Effector CD4-positive, alpha-beta T cell (primary cell): ENCODE data around the gene CEBPG.

ENCODE experiments used
- DNase-seq: peaks from one replicate; pipeline ENCODE4 v3.0.0-alpha.2; 2020

The CEBPG gene

DNA sequence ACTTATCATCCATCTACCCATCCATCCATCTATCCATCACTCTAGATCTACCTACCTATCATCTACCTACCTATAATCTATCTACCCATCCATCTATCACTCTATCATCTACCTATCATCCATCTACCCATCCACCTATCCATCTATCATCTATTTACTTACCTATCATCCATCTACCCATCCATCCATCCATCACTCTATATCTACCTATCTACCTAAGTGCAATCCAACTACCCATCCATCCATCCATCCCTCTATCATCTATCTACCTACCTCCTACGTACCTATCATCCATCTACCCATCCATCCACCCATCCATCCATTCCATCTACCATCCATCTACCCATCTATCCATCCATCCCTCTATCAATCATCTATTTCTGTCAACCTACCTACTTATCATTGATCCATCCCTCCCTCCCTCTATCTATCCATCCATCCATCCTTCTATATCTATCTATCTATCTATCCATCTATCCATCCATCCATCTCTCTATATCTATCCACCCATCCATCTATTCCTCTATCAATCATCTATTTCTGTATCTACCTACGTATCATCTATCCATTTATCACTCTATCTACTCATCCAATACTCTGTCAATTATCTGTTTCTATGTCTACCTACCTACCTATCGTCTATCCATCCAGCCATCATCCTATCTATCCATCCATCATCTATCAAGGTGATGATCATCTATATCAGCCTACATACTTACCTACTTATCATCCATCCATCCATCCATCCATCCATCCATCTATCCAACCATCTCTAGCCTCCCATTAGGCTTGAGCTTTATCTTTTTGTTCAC is 49.1 kb downstream of the CEBPG start:
- no peak for DNase-seq

GRCh38 chr19:33424181-33424580 is 50.7 kb downstream of the CEBPG start:
- DNase-seq: no peak

DNA sequence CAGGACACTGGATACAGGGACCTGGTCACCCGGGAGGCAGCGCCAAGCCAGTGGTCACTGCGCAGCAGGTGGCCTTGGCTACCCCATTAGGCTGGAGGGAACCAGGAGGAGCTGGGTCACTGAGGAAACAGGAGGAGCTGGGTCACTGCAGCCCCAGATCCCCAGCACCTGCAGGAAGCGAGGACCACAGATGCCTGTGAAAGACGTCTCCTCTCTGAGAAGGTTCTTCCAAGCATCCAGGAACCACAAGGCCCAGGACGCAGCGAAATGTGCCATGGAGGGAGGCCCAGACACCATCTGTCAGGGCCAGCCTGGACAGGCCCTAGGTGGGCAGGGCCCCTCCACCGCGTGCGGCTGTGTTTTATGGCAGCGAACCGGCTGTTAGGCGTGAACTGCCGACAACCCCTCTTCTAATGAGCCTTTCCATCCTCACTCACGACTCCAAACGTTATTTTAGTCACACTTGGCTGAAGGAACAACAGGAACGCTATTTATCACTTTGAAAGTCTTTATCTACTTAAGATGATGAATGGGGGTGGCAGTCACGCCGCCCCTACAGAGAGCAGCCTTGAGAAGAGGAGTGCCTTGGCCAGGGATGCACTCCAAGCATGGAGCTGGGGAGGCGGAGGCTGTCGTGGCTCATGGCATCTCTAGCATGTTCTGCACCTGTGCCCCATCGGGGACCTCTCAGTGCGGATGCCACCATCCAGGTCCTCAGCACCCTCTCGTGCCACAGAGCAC is 53.3 kb downstream of the CEBPG start:
- DNase-seq: no peak

DNA sequence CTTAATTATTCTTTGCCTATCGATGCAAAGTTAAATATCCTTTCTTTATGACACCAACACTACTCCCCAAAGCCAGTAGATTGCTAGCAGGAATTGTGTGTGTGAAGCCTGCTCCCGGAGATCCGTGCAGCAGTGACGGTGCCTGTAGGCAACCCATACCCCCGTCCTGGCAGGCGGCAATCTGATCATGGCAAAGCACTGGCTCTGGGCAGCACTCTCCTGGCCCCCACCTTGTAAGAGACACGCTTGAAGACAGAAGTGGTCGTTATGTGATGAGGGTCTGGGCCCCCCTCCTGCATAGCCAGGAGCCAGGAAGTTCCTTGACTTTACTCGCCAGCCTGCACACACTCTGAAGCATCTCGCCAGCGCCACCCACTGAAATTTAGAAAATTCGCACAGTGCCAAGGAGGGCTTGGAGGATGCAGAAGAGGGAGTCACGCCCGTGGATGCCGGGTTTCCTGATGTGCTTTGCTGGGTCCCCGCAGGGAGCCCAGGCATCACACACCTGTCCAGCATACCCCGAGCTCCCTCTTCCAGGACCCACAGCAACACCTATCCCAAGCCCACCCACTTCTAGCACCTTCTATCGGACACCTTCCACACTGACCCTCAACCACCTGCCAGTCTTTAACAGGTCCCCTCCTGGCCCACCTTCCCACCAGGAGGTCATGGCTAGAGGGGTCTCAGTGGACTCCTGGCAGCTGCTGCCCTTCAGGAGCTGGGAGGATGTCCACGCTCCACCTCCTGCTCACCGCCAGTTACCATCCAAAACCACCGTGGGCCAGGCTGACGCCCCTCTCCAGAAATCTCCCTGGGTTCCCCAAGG is 54.5 kb downstream of the CEBPG start:
- no peak for DNase-seq

GRCh38 chr19:33428627-33429125 is 55.2 kb downstream of the CEBPG start:
- DNase-seq: no peak

DNA sequence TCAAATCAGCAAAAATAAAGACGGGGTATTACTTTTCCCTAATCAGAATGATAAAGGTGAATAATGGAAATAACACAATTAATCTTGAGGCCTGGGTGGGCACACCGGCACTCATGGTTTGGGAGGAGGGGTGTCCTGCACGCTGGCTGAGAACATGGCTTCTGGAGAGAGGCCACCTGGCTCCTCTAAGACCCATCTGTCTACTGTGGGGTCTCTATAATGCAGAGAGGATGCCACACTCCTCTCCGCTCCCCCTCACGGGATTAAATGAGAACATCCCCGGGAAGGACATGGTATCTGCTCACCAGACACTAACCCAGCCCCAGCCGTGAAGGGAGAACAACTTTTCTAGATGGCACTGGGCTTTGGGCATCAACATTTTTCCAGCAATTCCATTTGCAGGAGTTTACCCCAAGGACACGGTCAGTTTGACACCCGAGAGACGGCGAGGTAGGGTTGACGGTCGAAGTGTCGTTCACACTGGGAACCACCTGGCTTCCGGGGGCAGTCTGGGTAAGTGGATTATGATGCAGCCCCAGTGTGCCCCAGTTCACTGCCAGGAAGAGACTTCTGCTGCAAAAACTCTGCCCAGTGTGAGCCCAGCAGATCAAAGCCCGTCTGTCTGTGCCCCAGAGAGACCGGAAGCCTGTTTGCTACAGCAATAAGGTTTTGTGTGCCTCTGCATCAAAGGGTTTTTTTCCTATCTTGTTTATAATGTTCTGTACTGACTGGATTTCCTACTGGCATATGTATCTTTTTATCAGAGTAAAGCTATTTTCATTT is 56.6 kb downstream of the CEBPG start:
- peak; percentile 27 for DNase-seq

DNA sequence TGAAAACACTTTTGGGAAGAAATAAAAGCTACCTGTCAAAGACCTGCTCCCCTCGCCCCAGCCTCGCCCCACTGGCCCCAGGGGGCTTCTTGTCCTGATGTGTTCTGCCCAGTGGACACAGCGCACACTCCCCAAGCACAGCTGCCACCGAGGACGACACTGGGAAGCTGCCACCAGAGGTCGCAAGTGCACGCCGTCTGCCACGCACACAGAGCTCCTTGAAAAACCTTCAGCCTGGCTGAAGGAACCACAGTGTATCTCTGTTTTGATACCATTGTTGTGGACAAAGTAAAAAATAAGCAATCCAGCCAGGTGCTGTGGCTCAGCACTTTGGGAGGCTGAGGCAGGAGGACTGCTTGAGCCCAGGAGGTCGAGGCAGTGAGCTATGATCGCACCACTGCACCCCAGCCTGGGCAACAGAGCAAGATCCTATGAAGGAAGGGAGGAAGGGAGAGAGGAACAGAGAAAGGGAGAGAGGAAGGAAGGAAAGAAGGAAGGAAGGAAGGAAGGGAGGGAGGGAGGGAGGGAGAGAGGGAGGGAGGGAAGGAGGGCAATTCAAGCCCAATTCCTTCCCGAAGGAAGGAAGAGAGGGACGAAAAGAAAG is 57.3 kb downstream of the CEBPG start:
- peak; percentile 54 for DNase-seq

- DNase-seq: no peak
Measured at GRCh38 chr19:33432015-33432414, 58.5 kb downstream of the CEBPG start.
